ENCODE results near the gene TMEM72. TPM values are rescaled to one million over a fixed set of nuclear protein-coding genes. Genes with fewer than 3 reads are reported as not detected.

TMEM72 gene
- total RNA-seq, 1 donor from 2014 or later, result not detected

GRCh38 chr10:44878706-44879530 is 32.2 kb upstream of the TMEM72 start:
- DNase-seq (ENCODE audit: low spot score), result no peak
- H3K4me3 Mint-ChIP-seq (ENCODE audit: unreplicated experiment), result peak overlapping the region; percentile 88
- peaks cover 34% of the 10 kb centered on the region for H3K4me1 Mint-ChIP-seq (ENCODE audit: low read depth)
- TF ChIP-seq CTCF (IDR thresholded peaks at IDR 0.05), result peak; percentile 64
- H3K9me3 Mint-ChIP-seq (ENCODE audit: low read depth), result no peaks in the 10 kb centered on the region
- no peaks in the 10 kb centered on the region for H3K27me3 Mint-ChIP-seq (ENCODE audit: low read depth)
- peak overlapping the region; percentile 84 for H3K27ac Mint-ChIP-seq (ENCODE audit: unreplicated experiment)
- H3K36me3 Mint-ChIP-seq (ENCODE audit: low read depth), result no peaks in the 10 kb centered on the region

- Mint-ChIP-seq H3K4me3 (ENCODE audit: unreplicated experiment) (peak overlapping the region; percentile 88), H3K9me3 (ENCODE audit: low read depth) (no peaks in the 10 kb centered on the region), H3K4me1 (ENCODE audit: low read depth) (peaks cover 28% of the 10 kb centered on the region), H3K27me3 (ENCODE audit: low read depth) (no peaks in the 10 kb centered on the region), H3K27ac (ENCODE audit: unreplicated experiment) (no peak overlapping the region), H3K36me3 (ENCODE audit: low read depth) (no peaks in the 10 kb centered on the region)
- TF ChIP-seq CTCF (IDR thresholded peaks at IDR 0.05), result no peak
- no peak for DNase-seq (ENCODE audit: low spot score)
Observed at GRCh38 chr10:44879531-44879899, 31.6 kb upstream of the TMEM72 start.

GRCh38 chr10:44880090-44880715 is 30.9 kb upstream of the TMEM72 start:
- peak overlapping the region; percentile 65 for H3K27ac Mint-ChIP-seq (ENCODE audit: unreplicated experiment)
- no peak overlapping the region for H3K4me3 Mint-ChIP-seq (ENCODE audit: unreplicated experiment)
- no peak for TF ChIP-seq CTCF (IDR thresholded peaks at IDR 0.05)

GRCh38 chr10:44881649-44882048 is 29.5 kb upstream of the TMEM72 start:
- Mint-ChIP-seq H3K27me3 (ENCODE audit: low read depth) (no peaks in the 10 kb centered on the region), H3K27ac (ENCODE audit: unreplicated experiment) (no peak overlapping the region)

More at GRCh38 chr10:44880090-44880715, 30.9 kb upstream of the TMEM72 start:
- DNase-seq (ENCODE audit: low spot score), result no peak
- Mint-ChIP-seq H3K9me3 (ENCODE audit: low read depth) (no peaks in the 10 kb centered on the region), H3K36me3 (ENCODE audit: low read depth) (no peaks in the 10 kb centered on the region), H3K27me3 (ENCODE audit: low read depth) (no peaks in the 10 kb centered on the region), H3K4me1 (ENCODE audit: low read depth) (peaks cover 24% of the 10 kb centered on the region)

More at GRCh38 chr10:44881649-44882048, 29.5 kb upstream of the TMEM72 start:
- DNase-seq (ENCODE audit: low spot score), result no peak
- Mint-ChIP-seq H3K36me3 (ENCODE audit: low read depth) (no peaks in the 10 kb centered on the region), H3K4me1 (ENCODE audit: low read depth) (peaks cover 24% of the 10 kb centered on the region), H3K4me3 (ENCODE audit: unreplicated experiment) (no peak overlapping the region), H3K9me3 (ENCODE audit: low read depth) (no peaks in the 10 kb centered on the region)
- no peak for TF ChIP-seq CTCF (IDR thresholded peaks at IDR 0.05)
